GM18519 (cell line): ENCODE results near the gene DCTD.

Experiments used
- ATAC-seq: cut with Tn5 transposase; IDR thresholded peaks from one replicate; pipeline ENCODE4 v1.9.1; 2021; ENCODE audit warnings: mild to moderate bottlenecking, moderate library complexity; ENCODE audit not compliant: unreplicated experiment, low FRiP score

Gene DCTD

DNA sequence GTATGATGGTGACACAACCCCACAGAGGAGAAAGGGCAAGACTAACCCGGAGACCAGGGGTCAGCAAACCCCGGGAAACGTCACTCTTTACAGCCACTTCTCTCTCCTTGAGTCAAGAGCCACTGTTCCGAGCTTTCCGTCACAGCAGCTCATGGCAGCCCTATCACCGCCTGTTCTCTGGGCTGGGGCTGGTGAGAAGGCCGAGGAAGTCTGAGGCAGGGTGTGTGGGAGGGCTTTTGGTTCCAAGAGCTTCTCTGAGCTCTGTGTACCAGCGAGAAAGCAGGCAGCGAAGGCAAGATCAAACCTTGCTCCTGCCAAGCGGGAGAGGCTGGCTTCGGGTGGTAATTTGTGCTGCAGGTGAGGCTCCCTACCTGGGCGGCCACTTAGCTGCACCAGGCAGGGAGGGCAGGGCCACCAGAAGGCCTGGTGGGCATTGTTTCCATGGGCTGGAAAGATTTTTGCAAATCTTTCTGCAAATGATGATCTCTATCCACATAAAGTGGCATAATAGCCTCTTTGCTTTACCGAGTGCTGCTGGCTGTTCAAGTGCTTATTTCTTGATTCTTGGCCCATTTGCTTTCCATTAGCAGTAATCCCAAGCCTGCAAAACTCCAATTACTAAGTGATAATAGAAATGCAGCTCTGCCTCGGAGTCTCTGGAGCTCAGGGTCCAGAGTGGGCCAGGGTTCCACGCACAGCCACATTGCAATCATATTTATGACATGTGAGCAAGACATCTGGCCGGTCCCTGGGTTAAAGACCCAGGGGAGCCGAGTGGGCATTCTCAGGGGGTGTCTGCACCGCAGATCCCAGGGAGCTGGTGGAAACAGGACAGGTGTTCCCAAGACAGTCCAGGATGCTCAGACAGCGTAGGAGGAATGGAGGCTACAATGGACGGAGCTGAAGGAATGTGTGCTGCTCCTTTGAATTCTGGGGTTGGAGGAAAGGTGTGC is 41.5 kb downstream of the DCTD start:
- ATAC-seq, result no peak

DNA sequence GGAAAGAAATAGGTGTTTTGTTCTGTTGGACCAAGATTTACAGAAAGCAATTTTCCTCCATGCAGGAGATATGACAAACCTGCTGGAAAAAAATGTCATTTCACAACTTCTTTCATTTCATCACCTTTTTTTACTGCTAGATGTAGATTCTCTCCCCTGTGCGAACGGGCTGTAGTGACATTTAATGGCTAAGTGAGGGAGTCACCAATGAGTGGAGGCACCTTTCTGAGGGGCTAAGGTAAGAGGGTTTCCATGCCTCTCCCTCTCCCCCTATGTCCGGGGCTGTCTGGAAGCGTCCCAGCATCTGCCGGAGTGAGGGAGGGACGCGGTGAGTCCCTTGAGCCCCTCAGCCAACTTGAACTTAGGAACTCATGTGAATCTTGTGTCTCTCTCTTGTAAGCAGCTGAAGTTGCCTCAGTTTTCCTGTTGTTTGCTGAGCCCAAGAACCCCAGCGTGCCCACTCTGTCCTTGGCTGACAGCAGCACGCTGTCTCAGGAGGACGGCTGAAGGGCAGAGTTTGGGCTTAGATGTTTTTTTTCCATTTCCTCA is 42.3 kb downstream of the DCTD start:
- no peak for ATAC-seq

DNA sequence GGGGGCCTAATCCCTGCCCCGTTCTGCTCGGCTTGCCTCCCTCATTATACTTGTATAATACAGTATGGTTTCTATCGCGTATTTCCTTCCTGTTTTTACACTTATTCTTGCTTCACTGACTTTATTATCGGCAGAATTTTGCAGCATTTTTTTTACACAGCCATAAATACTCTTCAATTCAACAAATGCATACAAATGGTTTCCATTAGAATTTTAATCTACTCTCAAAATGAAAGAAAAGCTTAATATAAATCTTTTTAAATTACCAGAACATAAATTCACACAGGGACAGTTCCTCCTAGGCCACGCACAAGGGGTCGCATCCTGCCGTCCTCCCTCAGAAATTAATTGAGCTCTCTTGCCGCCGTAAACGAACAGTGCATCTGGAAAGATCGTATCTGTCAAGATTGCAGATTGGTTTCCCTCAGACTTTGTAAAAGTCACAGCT is 42.9 kb downstream of the DCTD start:
- ATAC-seq, result no peak

DNA sequence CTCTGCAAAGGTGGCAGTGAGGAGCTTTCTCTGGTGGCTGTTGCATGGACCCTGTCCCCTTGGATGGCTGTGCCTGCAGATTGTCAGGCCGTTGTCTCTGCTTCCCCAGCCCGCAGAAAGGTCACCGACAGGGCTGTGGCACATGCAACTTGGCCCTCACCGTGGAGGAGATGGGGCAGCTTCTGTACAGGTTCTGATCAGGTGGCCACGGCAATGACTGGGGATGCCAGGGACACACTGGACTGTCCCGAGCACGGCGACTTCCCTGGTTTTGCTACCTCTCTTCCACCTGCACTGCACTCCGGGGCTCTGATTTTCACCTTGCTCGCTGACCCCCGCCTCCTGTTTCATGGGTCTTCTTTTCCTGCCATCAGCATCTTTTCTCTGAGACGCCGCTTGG is 43.5 kb downstream of the DCTD start:
- no peak for ATAC-seq

DNA sequence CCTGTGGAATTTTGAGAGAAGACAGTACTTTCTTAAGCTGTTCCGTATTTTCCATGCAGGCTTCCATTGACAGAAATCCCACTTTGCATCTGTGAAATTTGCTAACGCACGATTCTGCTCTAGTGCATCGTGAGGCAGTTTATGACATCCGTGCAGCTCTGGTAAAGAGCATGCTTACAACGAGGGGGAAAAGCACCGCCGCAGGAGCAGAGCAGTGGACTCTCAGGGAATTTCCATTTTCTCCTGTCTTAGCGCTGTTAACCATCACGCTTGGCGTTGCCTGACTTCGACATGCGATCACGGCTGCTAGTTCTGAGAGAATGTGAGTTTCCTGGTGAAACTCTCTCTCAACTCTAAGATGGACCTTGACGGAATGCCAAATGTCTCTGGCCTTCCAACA is 43.9 kb downstream of the DCTD start:
- no peak for ATAC-seq

DNA sequence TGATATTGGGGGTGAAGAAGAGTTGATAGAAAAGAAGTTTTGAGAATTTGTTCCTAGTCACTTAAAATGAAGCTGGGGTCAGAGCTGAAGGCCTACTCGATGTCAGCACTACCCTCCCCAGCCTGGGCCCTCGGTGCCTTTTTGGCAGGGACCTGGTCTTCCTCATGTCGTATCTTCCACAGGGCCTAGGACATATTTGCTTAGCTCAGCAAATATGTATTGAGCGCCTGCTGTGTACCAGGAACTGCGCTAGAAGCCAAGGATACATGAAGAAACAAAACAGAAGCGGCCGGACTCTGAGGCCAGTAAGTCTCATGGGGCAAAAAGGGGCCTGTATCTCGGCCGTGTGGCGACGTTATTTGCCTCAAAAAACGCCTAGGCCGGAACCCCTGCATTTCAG is 44.3 kb downstream of the DCTD start:
- ATAC-seq, result no peak

DNA sequence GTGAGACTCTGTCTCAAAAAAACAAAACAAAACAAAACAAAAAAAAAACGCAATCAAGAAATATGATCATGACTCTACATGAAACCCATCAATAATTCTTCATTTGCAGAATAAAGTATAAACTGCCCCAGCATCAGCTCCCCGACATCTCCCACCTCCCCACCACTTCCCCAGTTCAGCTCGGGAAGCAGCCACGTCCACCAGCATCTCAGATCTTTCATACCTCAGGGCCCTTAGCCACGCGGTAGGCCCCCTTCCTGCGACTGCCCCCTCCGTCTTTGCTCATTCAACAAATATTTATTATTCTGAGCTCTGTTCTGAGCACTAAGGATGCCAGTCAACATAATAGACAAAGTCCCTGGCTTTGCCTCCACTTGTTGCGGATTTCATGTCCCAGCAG is 45.6 kb downstream of the DCTD start:
- no peak for ATAC-seq

DNA sequence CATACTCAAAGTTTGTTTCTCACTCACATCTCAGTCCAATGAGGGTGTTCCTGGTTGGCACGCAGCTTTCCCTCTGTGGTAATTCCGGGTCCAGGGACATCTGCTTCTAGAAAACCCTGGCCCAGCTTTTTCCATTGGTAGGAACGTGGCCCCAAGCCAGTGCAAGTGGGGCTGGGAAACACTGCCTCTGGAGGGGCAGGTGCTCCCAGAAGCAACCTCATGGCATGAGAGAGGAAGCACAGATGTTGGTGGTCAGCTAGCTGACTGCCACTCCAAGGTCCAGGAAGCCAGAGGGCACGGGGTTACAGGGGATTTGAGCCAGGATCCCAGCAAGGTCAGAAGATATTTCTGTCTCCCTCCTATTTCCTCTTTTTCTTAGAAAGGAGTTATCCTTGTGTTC is 47.5 kb downstream of the DCTD start:
- no peak for ATAC-seq

DNA sequence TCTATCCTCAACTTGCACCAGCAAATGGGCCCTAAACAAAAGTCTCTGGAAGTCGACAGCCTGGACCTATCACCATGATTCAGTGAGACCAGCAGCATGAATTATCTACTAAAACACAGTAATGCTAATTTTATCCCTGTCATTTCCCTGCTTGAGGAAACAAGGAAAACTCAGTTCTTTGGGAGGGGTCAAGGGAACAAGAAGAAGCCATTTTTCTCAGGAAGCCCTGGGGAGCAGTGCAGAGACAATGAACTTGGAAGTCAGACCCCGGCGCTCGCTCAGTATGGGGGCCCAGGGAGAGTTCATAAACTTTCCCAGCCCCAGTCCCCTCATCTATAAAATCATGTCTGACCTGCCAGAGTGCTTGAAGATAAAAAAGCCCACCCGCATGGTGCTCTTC is 50.4 kb downstream of the DCTD start:
- no peak for ATAC-seq

DNA sequence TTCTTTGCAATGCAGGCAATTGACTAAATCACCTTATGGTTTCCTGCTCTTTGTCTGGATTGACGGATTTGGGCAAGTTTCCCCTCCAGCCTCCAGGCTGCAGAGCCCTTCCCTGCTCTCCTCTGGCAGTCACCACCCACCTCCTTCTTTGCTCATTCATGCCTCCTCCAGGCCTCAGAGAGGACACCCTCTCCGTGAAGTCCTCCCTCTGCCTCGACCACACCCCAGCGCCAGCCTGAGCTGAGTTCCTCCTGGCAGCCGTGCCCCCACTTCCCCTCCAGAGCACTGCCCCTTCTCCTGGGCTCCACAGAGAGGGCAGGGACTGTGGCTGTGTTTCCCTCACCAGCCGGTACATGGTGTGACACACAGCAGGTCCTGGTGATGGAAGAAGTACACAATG is 53.7 kb downstream of the DCTD start:
- no peak for ATAC-seq

DNA sequence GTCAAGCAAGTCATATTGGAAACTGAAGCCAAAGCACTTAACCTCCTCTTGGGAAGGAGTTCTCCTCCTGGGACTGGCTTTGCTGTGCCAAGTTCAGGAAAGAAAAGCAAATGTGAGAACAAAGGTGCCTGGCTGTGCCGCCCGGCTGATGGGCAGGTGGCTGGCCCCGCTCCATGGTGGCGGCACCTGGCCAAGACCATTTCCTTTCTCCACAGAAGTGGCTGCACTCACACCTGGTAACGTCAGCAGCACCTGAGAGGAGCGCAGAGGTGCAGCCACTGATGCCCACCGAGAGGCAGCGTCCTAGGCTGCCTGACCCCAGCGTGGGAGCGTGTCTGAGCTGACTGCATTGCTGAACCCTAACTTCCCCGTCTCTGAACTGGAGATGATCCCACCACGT is 54.3 kb downstream of the DCTD start:
- no peak for ATAC-seq

DNA sequence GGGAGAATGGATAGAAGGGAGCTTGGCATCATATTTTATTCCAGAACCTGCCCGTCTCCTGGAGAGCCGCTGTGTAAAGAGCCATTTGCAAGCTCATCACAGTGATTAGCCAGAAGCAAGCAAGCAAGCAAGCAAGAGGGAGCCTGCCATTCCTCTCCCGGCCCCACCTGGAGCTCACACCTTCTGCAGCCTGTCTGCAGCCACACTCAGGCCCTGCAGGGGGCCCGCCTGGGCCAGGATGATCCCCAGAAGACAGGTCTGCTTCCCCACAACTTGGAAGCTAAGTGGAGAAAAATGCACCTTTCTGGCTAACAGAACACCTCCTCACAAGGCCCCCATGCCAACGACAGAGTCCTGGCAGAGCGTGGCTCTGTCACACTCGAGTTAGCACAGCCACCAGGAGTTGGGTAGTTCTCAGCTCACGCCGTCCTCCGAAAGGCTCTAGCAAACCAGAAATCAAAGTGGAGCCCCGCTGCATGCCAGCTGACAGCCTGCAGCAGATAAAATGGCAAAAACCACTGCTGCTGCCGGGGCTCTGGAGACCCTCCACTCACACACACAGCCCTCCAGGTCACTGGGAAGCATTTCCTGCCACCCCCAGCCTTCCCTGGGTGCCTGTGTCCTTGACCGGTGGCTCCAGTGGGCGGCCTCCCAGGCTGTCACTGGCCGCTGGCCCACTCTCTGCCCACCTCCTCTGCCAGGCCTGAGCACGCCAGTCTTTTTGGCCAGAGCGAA is 54.9 kb downstream of the DCTD start:
- ATAC-seq, result no peak

DNA sequence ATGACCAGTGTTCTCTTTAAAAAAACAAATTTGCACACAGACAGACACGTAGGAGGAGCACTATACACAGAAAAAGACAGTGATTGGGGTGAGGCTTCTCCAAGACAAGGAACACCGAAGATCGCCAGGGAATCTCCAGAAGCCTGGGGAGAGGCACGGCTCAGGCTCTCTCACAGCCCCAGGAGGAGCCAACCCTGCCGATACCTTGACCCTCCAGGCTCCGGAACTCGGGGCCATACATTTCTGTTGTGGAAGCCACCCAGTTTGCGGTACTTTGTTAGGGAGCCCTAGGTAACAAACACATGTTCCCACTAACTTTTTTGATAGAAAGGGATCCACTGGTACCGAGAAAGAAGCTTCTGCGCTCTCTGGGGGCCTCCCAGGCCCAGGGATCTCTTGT is 55.8 kb downstream of the DCTD start:
- no peak for ATAC-seq

DNA sequence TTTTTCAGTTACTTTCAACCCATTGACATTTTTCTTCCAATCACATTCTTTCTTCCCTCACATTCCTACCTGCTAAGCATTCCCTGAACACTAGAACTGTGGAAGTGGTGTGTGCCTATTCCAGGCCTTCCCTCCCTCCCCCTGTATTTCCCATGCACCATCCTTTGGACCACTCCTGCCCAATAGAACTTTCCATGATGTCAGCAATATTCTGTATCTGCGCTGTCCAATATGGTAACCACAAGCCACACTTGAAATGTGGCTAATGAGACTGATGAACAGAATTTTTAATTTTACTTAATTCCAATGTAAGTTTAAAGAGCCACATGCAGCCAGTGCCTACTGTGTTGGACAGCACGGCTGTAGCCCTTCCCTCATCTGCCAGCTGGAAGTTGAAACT is 57.5 kb downstream of the DCTD start:
- ATAC-seq, result no peak

DNA sequence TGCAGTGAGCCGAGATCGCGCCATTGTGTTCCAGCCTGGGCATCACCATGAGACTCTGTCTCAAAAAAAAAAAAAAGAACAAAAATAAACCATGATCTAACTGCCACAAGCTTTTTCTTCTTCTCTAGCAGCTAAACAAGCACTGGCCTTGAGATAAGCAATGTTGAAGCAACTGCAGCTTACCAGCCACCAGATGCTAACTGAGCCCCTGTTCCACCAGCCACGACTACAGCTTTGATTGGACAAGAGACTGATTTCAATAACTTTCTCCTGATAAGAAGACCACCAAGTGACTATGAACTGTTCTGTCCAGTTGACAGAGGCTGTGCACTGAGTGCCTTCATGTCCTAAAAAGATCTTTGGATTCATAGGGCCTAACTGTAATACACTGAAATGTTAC is 58.5 kb downstream of the DCTD start:
- ATAC-seq, result no peak

DNA sequence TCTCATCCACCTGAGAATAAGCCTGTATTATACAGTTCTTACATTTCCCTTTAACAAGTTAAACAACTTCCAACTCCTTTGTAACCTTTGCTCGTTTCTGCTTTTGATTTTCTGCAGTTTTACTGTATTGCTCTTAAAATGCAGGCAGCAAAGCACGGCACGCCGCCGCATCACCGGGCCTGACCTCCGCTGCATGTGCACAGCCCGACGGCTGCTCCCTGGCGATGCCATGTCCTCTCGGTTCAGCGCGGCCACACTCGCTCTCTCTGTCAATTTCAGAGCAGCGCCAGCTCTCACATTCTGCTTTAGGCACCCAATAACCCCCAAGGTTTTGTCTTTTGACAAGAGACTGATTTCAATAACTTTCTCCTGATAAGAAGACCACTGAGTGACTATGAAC is 60.3 kb downstream of the DCTD start:
- ATAC-seq, result no peak

DNA sequence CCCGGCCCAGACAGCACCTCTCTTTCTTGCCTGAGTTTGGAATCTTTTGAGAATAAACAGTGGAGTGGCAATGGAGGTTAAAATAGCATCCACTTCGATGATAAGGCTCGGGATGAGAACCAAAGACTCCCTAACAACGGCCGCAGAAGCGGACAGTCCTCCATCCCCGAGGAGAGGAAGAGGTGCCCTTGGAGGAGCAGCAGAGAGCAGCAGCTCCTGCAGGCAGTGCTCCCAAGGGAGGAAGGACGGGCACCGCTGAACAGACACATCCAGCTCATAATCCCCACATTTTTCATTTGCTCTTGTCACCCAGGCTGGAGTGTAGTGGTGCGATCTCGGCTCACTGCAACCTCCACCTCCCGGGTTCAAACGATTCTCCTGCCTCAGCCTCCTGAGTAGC is 61.3 kb downstream of the DCTD start:
- ATAC-seq, result no peak

DNA sequence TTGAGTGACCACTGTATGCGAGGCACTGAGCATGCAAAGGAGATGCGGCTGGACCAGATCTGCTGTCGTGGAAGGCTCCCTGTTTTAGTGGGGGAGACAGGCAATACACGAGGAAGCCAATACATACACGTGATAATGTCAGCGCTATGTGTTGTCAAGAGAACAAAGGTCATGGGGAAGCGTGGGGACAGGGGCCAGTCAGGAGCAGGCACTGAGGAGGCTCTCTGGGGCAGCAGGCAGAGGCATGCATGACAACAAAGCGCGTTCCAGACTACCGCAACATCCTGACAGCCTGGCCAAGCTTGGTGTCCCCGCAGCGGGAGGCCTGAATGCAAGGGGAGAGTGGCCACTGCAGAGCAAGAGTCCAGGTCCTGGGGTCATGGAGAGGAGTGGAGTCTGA is 61.9 kb downstream of the DCTD start:
- ATAC-seq, result no peak

DNA sequence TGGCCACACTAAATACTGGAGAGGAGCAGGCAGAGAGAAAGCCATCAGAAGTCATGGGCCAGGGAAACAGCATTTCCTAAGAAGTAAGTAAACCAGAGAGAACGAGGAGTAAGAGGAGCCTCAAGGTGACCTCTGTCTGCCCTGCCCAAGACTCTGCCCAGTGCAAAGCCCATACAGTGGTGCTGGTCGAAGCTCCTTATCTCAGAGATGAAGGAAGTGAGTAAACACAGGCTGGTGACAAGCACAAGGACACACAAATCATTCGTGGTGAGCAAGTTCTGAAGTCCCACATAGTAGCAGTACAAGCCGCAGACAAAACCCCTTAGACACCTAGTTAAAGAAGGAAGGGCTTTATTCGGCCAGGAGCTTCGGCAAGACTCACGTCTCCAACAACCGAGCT is 62.7 kb downstream of the DCTD start:
- no peak for ATAC-seq

DNA sequence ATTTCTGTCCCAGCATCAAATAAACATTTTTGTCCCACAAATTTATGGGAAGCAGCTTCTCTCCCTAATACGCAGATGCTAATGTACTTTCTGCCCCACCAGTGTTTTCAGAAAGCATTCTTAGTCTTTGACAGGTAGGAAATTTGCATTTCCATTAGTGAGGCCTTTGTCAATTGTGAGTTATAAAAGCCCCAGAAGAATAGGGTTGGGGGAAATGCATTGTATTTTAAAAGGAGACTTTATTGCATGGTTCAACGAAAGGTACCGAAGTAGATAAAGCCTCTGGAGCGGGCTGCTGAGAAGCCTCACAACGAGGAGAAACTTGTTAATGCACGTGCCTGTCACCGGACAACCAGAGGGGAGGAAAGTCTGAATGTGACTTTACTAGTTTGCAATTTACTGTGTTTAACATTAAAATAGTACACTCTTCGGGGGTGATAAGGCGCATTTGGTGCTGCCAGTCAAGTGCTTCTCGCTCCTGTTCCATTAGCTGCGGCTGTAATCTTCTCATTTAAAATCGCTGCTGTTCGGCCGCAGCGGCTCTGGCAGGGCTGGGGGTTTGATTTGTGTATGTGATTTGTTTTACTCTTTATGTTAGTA is 63.4 kb downstream of the DCTD start:
- no peak for ATAC-seq

DNA sequence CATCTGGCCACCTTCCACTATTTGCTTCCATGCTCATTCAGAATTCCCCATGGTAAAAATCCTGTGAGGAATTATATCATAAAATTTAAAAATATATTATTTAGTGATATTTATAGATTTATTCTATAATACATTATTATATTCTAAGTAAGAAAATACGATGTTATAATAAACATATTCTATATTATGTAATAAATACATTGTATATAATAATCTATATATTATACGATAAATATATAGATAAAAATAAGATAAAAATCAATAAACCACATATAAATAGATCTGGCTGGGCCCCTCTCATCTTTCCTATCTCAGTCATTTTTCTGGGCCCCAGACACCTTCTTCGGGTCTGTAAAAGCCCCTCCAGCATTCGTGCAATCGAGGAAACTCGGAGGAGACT is 68.5 kb downstream of the DCTD start:
- ATAC-seq, result no peak
